GM23338 (cell line): ENCODE results near the gene FOCAD. TPM values are rescaled to one million over a fixed set of nuclear protein-coding genes. Genes with fewer than 3 reads are reported as not detected.

ENCODE experiments used
- ATAC-seq: fragments of 200-7000 bp; cut with Tn5 transposase; 3 replicates; pipeline ENCODE4 v1.9.1; 2020
- DNase-seq: peaks from one replicate; pipeline ENCODE4 v3.0.0-alpha.2; 2015; ENCODE audit warnings: low spot score
- H2AFZ ChIP-seq: fragments of 200-600 bp; sonication (generic); 2 replicates; pipeline ENCODE4 v1.8.0; 2016; ENCODE audit warnings: antibody characterized with exemption, mild to moderate bottlenecking, moderate library complexity
- H3F3A ChIP-seq: fragments of 200-600 bp; sonication (generic); replicated peaks from 2 replicates; pipeline ENCODE4 v1.8.0; 2017; ENCODE audit warnings: antibody characterized with exemption, mixed run types, low read depth
- H3K27ac ChIP-seq: fragments of 200-600 bp; sonication (generic); 2 replicates; pipeline ENCODE4 v1.6.1; 2016; ENCODE audit warnings: low read depth
- H3K27me3 ChIP-seq: fragments of 200-600 bp; sonication (generic); 2 replicates; pipeline ENCODE4 v1.8.0; 2016; ENCODE audit warnings: mild to moderate bottlenecking, mixed run types, moderate library complexity; ENCODE audit not compliant: insufficient read depth
- H3K36me3 ChIP-seq: fragments of 200-600 bp; sonication (generic); 2 replicates; pipeline ENCODE4 v1.8.0; 2016; ENCODE audit warnings: mild to moderate bottlenecking; ENCODE audit not compliant: insufficient read depth
- H3K4me1 ChIP-seq: fragments of 200-600 bp; sonication (generic); 2 replicates; pipeline ENCODE4 v1.8.0; 2016; ENCODE audit warnings: mild to moderate bottlenecking, moderate library complexity; ENCODE audit not compliant: insufficient read depth
- H3K4me2 ChIP-seq: fragments of 200-600 bp; sonication (generic); 2 replicates; pipeline ENCODE4 v1.7.1; 2017; ENCODE audit warnings: mixed run types
- H3K4me3 ChIP-seq: fragments of 200-600 bp; sonication (generic); 2 replicates; pipeline ENCODE4 v1.6.1; 2016; ENCODE audit warnings: mixed run types
- H3K79me2 ChIP-seq: fragments of 200-600 bp; sonication (generic); replicated peaks from 2 replicates; pipeline ENCODE4 v1.8.0; 2017; ENCODE audit warnings: mild to moderate bottlenecking; ENCODE audit not compliant: insufficient read depth
- H3K9me2 ChIP-seq: fragments of 200-600 bp; sonication (generic); 2 replicates; pipeline ENCODE4 v1.8.0; 2017; ENCODE audit not compliant: insufficient read depth
- H4K20me1 ChIP-seq: fragments of 200-600 bp; sonication (generic); replicated peaks from 2 replicates; pipeline ENCODE4 v1.8.0; 2017; ENCODE audit warnings: mild to moderate bottlenecking; ENCODE audit not compliant: insufficient read depth
- H3K27ac Mint-ChIP-seq: 2 replicates; pipeline ENCODE4 v1.8.0; 2020; ENCODE audit warnings: inconsistent platforms, mild to moderate bottlenecking, moderate library complexity, mixed read lengths
- H3K27me3 Mint-ChIP-seq: 3 replicates; pipeline ENCODE4 v1.8.0; 2022; ENCODE audit warnings: low read depth, mild to moderate bottlenecking, moderate library complexity, mixed read lengths, inconsistent platforms; ENCODE audit not compliant: insufficient read depth, poor library complexity
- H3K36me3 Mint-ChIP-seq: 3 replicates; pipeline ENCODE4 v1.8.0; 2021; ENCODE audit warnings: low read depth, mild to moderate bottlenecking, inconsistent platforms, moderate library complexity, mixed read lengths
- H3K4me1 Mint-ChIP-seq: 3 replicates; pipeline ENCODE4 v1.8.0; 2020; ENCODE audit warnings: mild to moderate bottlenecking, inconsistent platforms, mixed read lengths
- H3K4me3 Mint-ChIP-seq: 3 replicates; pipeline ENCODE4 v1.8.0; 2021; ENCODE audit warnings: moderate library complexity, mild to moderate bottlenecking, inconsistent platforms, mixed read lengths
- H3K9me3 Mint-ChIP-seq: 3 replicates; pipeline ENCODE4 v1.8.0; 2020; ENCODE audit warnings: moderate library complexity, mild to moderate bottlenecking, inconsistent platforms, mixed read lengths
- CREB1 ChIP-seq: fragments of 250-450 bp; sonication (Bioruptor Pico); IDR thresholded peaks from 2 replicates; pipeline ENCODE4 v1.5.0; 2020; ENCODE audit warnings: low read depth, mild to moderate bottlenecking, moderate library complexity
- EZH2 ChIP-seq: fragments of 200-600 bp; sonication (generic); IDR thresholded peaks from one replicate; pipeline ENCODE4 v1.8.0; 2017; ENCODE audit warnings: antibody characterized with exemption, mild to moderate bottlenecking, low read depth; ENCODE audit not compliant: unreplicated experiment
- EZH2phosphoT487 ChIP-seq: fragments of 200-600 bp; sonication (generic); IDR thresholded peaks from one replicate; pipeline ENCODE4 v1.8.1; 2018; ENCODE audit warnings: antibody characterized with exemption; ENCODE audit not compliant: unreplicated experiment
- JUNB ChIP-seq: IDR thresholded peaks from one replicate; pipeline ENCODE4 v1.6.1; 2016; ENCODE audit warnings: antibody characterized with exemption; ENCODE audit not compliant: unreplicated experiment
- NANOG ChIP-seq: IDR thresholded peaks from 2 replicates; pipeline ENCODE4 v1.6.1; 2016; ENCODE audit warnings: antibody characterized with exemption, borderline replicate concordance
- POLR2AphosphoS5 ChIP-seq: IDR thresholded peaks from 2 replicates; pipeline ENCODE4 v1.6.1; 2016; ENCODE audit warnings: antibody characterized with exemption, low read depth
- STAT1 ChIP-seq: IDR thresholded peaks from one replicate; pipeline ENCODE4 v1.6.1; 2016; ENCODE audit warnings: antibody characterized with exemption; ENCODE audit not compliant: unreplicated experiment
- ZNF114 ChIP-seq: fragments of 250-450 bp; sonication (Bioruptor Pico); IDR thresholded peaks from 2 replicates; pipeline ENCODE4 v1.5.0; 2020; ENCODE audit warnings: mild to moderate bottlenecking, moderate library complexity
- ZNF331 ChIP-seq: fragments of 250-450 bp; sonication (Bioruptor Pico); IDR thresholded peaks from 2 replicates; pipeline ENCODE4 v1.5.0; 2020; ENCODE audit warnings: low read depth, mild to moderate bottlenecking, moderate library complexity
- polyA plus RNA-seq: library from polyadenylated mRNA; unstranded; fragments of >200 nt; fragmentation: Nextera tagmentation; extraction: Ambion mirVana; gene quantifications from 2 replicates; pipeline ENCODE4 v1.2.1, GENCODE V29; 2016
- total RNA-seq: library from RNA; depleted of rRNA; stranded (reverse); fragments of >200 nt; shearing (Covaris generic); gene quantifications from 2 replicates; pipeline ENCODE4 v1.2.3, GENCODE V29; 2014
- TF ChIP-seq, protein P1 (sequence below): fragments of 250-450 bp; sonication (Bioruptor Pico); IDR thresholded peaks from 2 replicates; pipeline ENCODE4 v1.5.0; 2020; ENCODE audit warnings: mild to moderate bottlenecking, moderate library complexity
- TF ChIP-seq, protein P2 (sequence below): IDR thresholded peaks from 2 replicates; pipeline ENCODE4 v1.6.1; 2016; ENCODE audit warnings: antibody characterized with exemption
- TF ChIP-seq, protein P3 (sequence below), 2 experiments: fragments of 200-600 bp in 1 of 2; sonication (generic) in 1 of 2; conservative IDR thresholded peaks; 2 replicates each; pipeline versions ENCODE4 v1.5.1 to v1.6.1; 2016 to 2017; ENCODE audit warnings: antibody characterized with exemption in 2 of 2, low read depth in 2 of 2, mild to moderate bottlenecking in 2 of 2, moderate library complexity in 1 of 2
- TF ChIP-seq, protein P4 (sequence below): IDR thresholded peaks from one replicate; pipeline ENCODE4 v1.6.1; 2018; ENCODE audit warnings: antibody characterized with exemption; ENCODE audit not compliant: unreplicated experiment

FOCAD gene
- total and polyA plus RNA-seq, 2 experiments from 2014 or later = 13.7 to 66.5 TPM

DNA sequence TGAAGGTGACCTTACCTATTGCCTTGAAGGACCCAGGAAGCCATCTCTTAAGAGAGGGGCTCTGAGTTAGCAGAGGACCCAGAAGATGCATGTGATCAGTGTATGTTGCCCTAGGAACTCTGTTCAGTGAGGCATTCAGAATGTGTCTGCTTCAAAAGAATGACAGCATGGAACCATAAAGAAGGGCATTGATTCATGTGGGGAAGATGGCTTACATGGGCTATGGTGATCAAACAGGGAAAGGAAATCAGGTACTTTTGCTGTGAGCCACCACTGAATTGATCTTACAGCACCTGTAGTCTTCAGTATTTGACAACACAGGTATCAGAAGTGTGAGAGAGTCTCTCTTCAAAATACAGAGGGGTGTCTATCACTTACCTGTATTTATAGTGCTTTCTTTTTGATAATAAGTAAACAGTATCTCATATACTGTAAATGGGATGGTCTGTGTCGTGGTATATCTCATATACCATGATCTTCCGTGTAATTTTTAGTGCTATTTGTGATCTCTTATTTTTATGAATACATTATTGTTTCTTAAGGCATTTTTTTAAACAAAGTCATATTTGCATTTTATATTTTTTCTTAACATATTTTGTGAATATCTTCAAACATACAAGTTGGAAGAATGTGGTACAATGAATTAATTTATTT is 57.0 kb downstream of the FOCAD start:
- H2AFZ ChIP-seq = no peak overlapping the region
- Mint-ChIP-seq H3K27ac (no peak overlapping the region), H3K36me3 (no peaks in the 10 kb centered on the region), H3K4me3 (no peak overlapping the region), H3K9me3 (no peaks in the 10 kb centered on the region), H3K27me3 (no peaks in the 10 kb centered on the region), H3K4me1 (peaks cover 13% of the 10 kb centered on the region)
- H4K20me1 ChIP-seq = no peaks in the 10 kb centered on the region
- 0 out of 2 replicates have a peak, but pooled peaks cover 4% of the 10 kb centered on the region for H3K4me1 ChIP-seq
- ATAC-seq = no peak
- H3K9me2 ChIP-seq = no peaks in the 10 kb centered on the region
- TF ChIP-seq JUNB = no peak
- TF ChIP-seq CREB1 (CRISPR knock-in tag) = no peak
- TF ChIP-seq EZH2phosphoT487 = no peak
- TF ChIP-seq, protein P1, sequence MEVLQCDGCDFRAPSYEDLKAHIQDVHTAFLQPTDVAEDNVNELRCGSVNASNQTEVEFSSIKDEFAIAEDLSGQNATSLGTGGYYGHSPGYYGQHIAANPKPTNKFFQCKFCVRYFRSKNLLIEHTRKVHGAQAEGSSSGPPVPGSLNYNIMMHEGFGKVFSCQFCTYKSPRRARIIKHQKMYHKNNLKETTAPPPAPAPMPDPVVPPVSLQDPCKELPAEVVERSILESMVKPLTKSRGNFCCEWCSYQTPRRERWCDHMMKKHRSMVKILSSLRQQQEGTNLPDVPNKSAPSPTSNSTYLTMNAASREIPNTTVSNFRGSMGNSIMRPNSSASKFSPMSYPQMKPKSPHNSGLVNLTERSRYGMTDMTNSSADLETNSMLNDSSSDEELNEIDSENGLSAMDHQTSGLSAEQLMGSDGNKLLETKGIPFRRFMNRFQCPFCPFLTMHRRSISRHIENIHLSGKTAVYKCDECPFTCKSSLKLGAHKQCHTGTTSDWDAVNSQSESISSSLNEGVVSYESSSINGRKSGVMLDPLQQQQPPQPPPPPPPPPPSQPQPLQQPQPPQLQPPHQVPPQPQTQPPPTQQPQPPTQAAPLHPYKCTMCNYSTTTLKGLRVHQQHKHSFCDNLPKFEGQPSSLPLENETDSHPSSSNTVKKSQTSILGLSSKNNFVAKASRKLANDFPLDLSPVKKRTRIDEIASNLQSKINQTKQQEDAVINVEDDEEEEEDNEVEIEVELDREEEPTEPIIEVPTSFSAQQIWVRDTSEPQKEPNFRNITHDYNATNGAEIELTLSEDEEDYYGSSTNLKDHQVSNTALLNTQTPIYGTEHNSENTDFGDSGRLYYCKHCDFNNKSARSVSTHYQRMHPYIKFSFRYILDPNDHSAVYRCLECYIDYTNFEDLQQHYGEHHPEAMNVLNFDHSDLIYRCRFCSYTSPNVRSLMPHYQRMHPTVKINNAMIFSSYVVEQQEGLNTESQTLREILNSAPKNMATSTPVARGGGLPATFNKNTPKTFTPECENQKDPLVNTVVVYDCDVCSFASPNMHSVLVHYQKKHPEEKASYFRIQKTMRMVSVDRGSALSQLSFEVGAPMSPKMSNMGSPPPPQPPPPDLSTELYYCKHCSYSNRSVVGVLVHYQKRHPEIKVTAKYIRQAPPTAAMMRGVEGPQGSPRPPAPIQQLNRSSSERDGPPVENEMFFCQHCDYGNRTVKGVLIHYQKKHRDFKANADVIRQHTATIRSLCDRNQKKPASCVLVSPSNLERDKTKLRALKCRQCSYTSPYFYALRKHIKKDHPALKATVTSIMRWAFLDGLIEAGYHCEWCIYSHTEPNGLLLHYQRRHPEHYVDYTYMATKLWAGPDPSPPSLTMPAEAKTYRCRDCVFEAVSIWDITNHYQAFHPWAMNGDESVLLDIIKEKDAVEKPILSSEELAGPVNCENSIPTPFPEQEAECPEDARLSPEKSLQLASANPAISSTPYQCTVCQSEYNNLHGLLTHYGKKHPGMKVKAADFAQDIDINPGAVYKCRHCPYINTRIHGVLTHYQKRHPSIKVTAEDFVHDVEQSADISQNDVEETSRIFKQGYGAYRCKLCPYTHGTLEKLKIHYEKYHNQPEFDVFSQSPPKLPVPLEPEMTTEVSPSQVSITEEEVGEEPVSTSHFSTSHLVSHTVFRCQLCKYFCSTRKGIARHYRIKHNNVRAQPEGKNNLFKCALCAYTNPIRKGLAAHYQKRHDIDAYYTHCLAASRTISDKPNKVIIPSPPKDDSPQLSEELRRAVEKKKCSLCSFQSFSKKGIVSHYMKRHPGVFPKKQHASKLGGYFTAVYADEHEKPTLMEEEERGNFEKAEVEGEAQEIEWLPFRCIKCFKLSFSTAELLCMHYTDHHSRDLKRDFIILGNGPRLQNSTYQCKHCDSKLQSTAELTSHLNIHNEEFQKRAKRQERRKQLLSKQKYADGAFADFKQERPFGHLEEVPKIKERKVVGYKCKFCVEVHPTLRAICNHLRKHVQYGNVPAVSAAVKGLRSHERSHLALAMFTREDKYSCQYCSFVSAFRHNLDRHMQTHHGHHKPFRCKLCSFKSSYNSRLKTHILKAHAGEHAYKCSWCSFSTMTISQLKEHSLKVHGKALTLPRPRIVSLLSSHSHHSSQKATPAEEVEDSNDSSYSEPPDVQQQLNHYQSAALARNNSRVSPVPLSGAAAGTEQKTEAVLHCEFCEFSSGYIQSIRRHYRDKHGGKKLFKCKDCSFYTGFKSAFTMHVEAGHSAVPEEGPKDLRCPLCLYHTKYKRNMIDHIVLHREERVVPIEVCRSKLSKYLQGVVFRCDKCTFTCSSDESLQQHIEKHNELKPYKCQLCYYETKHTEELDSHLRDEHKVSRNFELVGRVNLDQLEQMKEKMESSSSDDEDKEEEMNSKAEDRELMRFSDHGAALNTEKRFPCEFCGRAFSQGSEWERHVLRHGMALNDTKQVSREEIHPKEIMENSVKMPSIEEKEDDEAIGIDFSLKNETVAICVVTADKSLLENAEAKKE (CRISPR knock-in tag) = no peak
- no peak for TF ChIP-seq POLR2AphosphoS5
- no peak for TF ChIP-seq ZNF114
- TF ChIP-seq, protein P2, sequence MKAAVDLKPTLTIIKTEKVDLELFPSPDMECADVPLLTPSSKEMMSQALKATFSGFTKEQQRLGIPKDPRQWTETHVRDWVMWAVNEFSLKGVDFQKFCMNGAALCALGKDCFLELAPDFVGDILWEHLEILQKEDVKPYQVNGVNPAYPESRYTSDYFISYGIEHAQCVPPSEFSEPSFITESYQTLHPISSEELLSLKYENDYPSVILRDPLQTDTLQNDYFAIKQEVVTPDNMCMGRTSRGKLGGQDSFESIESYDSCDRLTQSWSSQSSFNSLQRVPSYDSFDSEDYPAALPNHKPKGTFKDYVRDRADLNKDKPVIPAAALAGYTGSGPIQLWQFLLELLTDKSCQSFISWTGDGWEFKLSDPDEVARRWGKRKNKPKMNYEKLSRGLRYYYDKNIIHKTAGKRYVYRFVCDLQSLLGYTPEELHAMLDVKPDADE = no peak
- TF ChIP-seq NANOG = no peak
- no peak for TF ChIP-seq STAT1
- TF ChIP-seq, protein P3, sequence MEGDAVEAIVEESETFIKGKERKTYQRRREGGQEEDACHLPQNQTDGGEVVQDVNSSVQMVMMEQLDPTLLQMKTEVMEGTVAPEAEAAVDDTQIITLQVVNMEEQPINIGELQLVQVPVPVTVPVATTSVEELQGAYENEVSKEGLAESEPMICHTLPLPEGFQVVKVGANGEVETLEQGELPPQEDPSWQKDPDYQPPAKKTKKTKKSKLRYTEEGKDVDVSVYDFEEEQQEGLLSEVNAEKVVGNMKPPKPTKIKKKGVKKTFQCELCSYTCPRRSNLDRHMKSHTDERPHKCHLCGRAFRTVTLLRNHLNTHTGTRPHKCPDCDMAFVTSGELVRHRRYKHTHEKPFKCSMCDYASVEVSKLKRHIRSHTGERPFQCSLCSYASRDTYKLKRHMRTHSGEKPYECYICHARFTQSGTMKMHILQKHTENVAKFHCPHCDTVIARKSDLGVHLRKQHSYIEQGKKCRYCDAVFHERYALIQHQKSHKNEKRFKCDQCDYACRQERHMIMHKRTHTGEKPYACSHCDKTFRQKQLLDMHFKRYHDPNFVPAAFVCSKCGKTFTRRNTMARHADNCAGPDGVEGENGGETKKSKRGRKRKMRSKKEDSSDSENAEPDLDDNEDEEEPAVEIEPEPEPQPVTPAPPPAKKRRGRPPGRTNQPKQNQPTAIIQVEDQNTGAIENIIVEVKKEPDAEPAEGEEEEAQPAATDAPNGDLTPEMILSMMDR (conservative IDR thresholded peaks at IDR 0.05; ENCODE audit: low read depth in 2 of 2) = no peak
- TF ChIP-seq, protein P4, sequence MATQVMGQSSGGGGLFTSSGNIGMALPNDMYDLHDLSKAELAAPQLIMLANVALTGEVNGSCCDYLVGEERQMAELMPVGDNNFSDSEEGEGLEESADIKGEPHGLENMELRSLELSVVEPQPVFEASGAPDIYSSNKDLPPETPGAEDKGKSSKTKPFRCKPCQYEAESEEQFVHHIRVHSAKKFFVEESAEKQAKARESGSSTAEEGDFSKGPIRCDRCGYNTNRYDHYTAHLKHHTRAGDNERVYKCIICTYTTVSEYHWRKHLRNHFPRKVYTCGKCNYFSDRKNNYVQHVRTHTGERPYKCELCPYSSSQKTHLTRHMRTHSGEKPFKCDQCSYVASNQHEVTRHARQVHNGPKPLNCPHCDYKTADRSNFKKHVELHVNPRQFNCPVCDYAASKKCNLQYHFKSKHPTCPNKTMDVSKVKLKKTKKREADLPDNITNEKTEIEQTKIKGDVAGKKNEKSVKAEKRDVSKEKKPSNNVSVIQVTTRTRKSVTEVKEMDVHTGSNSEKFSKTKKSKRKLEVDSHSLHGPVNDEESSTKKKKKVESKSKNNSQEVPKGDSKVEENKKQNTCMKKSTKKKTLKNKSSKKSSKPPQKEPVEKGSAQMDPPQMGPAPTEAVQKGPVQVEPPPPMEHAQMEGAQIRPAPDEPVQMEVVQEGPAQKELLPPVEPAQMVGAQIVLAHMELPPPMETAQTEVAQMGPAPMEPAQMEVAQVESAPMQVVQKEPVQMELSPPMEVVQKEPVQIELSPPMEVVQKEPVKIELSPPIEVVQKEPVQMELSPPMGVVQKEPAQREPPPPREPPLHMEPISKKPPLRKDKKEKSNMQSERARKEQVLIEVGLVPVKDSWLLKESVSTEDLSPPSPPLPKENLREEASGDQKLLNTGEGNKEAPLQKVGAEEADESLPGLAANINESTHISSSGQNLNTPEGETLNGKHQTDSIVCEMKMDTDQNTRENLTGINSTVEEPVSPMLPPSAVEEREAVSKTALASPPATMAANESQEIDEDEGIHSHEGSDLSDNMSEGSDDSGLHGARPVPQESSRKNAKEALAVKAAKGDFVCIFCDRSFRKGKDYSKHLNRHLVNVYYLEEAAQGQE = no peak
- no peak for TF ChIP-seq ZNF331 (CRISPR knock-in tag)
- TF ChIP-seq EZH2 = no peak
- DNase-seq = no peak
- no peaks in the 10 kb centered on the region for H3K36me3 ChIP-seq
- no peak overlapping the region for H3K4me2 ChIP-seq
- no peaks in the 10 kb centered on the region for H3K27me3 ChIP-seq
- no peaks in the 10 kb centered on the region for H3K79me2 ChIP-seq
- H3K4me3 ChIP-seq = no peak overlapping the region
- H3K27ac ChIP-seq = no peak overlapping the region
- no peaks in the 10 kb centered on the region for H3F3A ChIP-seq
